Measurements from ENCODE around the gene KANK2. TPM values are rescaled to one million over a fixed set of nuclear protein-coding genes. Genes with fewer than 3 reads are reported as not detected.

KANK2 gene
- total and polyA plus RNA-seq, 10 of the 15 experiments (the other 5 are each of a cell fraction or from before 2014, with no cell fraction given) = 4.9 to 33.0 (median 21.0) TPM

- no peak for TF ChIP-seq USF1 (IDR thresholded peaks at IDR 0.05; ENCODE audit: borderline replicate concordance, extremely low read length, insufficient read depth, low read depth, low read length)
- no peak for TF ChIP-seq ETV6 (conservative IDR thresholded peaks at IDR 0.05 in 1 of 2, IDR thresholded peaks at IDR 0.05 in 1 of 2; ENCODE audit: borderline replicate concordance in 1 of 2, low read depth in 1 of 2)
Observed at GRCh38 chr19:11141937-11142527, 55.3 kb downstream of the KANK2 start (continued).

- ChIA-PET RAD21 (ENCODE audit: unreplicated experiment) (no interaction called here), POLR2A (no interaction called here), CTCF (interaction anchor here (0.6 kb wide), 1 partner anchor 149 kb away, joined by 3 read pairs; no protein-coding TSS in a partner anchor), SMC1A (ENCODE audit: uncharacterized antibody, unreplicated experiment) (no interaction called here)
- Histone ChIP-seq H3K27ac (ENCODE audit: control insufficient read depth, insufficient read depth) (no peak overlapping the region), H3K79me2 (ENCODE audit: control insufficient read depth, insufficient read depth, low read length) (no peaks in the 10 kb centered on the region), H4K20me1 (ENCODE audit: control insufficient read depth, insufficient read depth) (no peaks in the 10 kb centered on the region), H3K27me3 (replicated peaks in 1 of 2; ENCODE audit: control insufficient read depth in 2 of 2, insufficient read depth in 2 of 2, low read length in 1 of 2) (no peaks in the 10 kb centered on the region), H3K4me1 (ENCODE audit: control insufficient read depth, insufficient read depth, low read length) (peaks cover 17% of the 10 kb centered on the region), H3K9ac (ENCODE audit: control insufficient read depth, insufficient read depth, low read length) (no peak overlapping the region), H3K4me3 (no peak overlapping the region), H2AFZ (ENCODE audit: control insufficient read depth, low read depth, low read length) (no peak overlapping the region), H3K9me3 (replicated peaks; ENCODE audit: control insufficient read depth, insufficient read depth, low read length) (no peaks in the 10 kb centered on the region), H3K4me2 (ENCODE audit: control insufficient read depth, insufficient read depth) (no peak overlapping the region), H3K36me3 (ENCODE audit: control insufficient read depth in 2 of 2, insufficient read depth in 2 of 2, low read length in 1 of 2) (peaks cover 2 to 3% of the 10 kb centered on the region in 2 experiments; a peak in 2 of 4 replicates)
- DNase-seq (ENCODE audit: low read depth, low spot score) (no peak), FAIRE-seq (no peak), ATAC-seq (no peak)
- in situ Hi-C loops (cut with MboI) = no loop called here
- no TSS peak for BruUV-seq (replicated peaks)
- TF ChIP-seq NR2F1 (conservative IDR thresholded peaks at IDR 0.05) (no peak), SMARCA5 (IDR thresholded peaks at IDR 0.05) (no peak), E2F8 (IDR thresholded peaks at IDR 0.05; ENCODE audit: low read depth, partially characterized antibody) (no peak), KDM1A (IDR thresholded peaks at IDR 0.05; ENCODE audit: borderline replicate concordance) (no peak), MEF2A (IDR thresholded peaks at IDR 0.05; ENCODE audit: insufficient read depth, low read depth, low read length) (no peak), EZH2 (IDR thresholded peaks at IDR 0.05; ENCODE audit: borderline replicate concordance, control insufficient read depth, low read depth, low read length) (no peak), PML (IDR thresholded peaks at IDR 0.05; ENCODE audit: low read length) (no peak), NBN (IDR thresholded peaks at IDR 0.05) (no peak), JUND (IDR thresholded peaks at IDR 0.05; ENCODE audit: low read depth, low read length) (no peak), NKRF (conservative IDR thresholded peaks at IDR 0.05) (no peak), SKIL (IDR thresholded peaks at IDR 0.05; ENCODE audit: low read depth, poor library complexity, severe bottlenecking) (no peak)
- WGBS (ENCODE audit: insufficient coverage, insufficient replicate concordance, low lambda C conversion rate, missing lambda C conversion rate) = 57% methylated on average over 9 of the region's 9 CpGs
- intact Hi-C loops (cut with micrococcal nuclease; ENCODE audit: unreplicated experiment) = no loop called here
Observed at GRCh38 chr19:11140896-11141295, 56.4 kb downstream of the KANK2 start.

Measured in GM12878 (cell line).